Lung (tissue), 12 donors: Measurements from ENCODE around the gene PCDHGB2. TPM values are rescaled to one million over a fixed set of nuclear protein-coding genes. Genes with fewer than 3 reads are reported as not detected.
"Not testable (repeated sequence)": the region's sequence is repeated elsewhere in the genome, so short reads cannot be mapped to it uniquely, and the experiment has no call there.

Experiments used
- ATAC-seq: fragments of 200-7000 bp; cut with Tn5 transposase; one replicate; pipeline ENCODE4 v1.9.1; 2020; ENCODE audit warnings: moderate number of reproducible peaks; ENCODE audit not compliant: insufficient read depth, low FRiP score
- DNase-seq, 3 donors: peaks; one replicate each; pipeline ENCODE4 v3.0.0-alpha.2; 2013 to 2017
- H3K27ac ChIP-seq, 2 donors: one replicate each; pipeline ENCODE4 v1.5.1; 2013; ENCODE audit warnings: mild to moderate bottlenecking in 2 of 2, moderate library complexity in 2 of 2, control low read depth in 1 of 2, inconsistent platforms in 1 of 2, low read depth in 1 of 2, low read length in 1 of 2
- H3K27me3 ChIP-seq, 3 donors: one replicate each; pipeline ENCODE4 v1.5.1; 2013; ENCODE audit warnings: low read length in 2 of 3; ENCODE audit not compliant: control insufficient read depth in 3 of 3, insufficient read depth in 3 of 3
- H3K36me3 ChIP-seq, 4 donors: one replicate each; pipeline ENCODE4 v1.5.1; 2013; ENCODE audit warnings: low read length in 4 of 4, mild to moderate bottlenecking in 1 of 4, moderate library complexity in 1 of 4; ENCODE audit not compliant: control insufficient read depth in 4 of 4, insufficient read depth in 4 of 4
- H3K4me1 ChIP-seq, 5 donors: one replicate each; pipeline ENCODE4 v1.5.1; 2013; ENCODE audit warnings: low read length in 5 of 5, mild to moderate bottlenecking in 2 of 5, moderate library complexity in 1 of 5; ENCODE audit not compliant: control insufficient read depth in 5 of 5, insufficient read depth in 5 of 5
- H3K4me3 ChIP-seq: one replicate; pipeline ENCODE4 v1.5.1; 2013; ENCODE audit warnings: mild to moderate bottlenecking, control low read depth, moderate library complexity
- H3K9ac ChIP-seq, 2 donors: one replicate each; pipeline ENCODE4 v1.5.1; 2013; ENCODE audit warnings: low read length in 2 of 2, control low read depth in 1 of 2; ENCODE audit not compliant: insufficient read depth in 1 of 2
- H3K9me3 ChIP-seq, 4 donors: one replicate each; pipeline ENCODE4 v1.5.1; 2013; ENCODE audit warnings: low read length in 3 of 4, mild to moderate bottlenecking in 1 of 4, moderate library complexity in 1 of 4; ENCODE audit not compliant: control insufficient read depth in 4 of 4, insufficient read depth in 3 of 4
- WGBS, 2 donors: extraction: QIAGEN DNeasy Blood & Tissue Kit; methylation state at CpG; one replicate each; pipeline ENCODE4 v1.1.7; 2013; 5-methylcytosine and 5-hydroxymethylcytosine counted together
- polyA plus RNA-seq, 2 donors: library from polyadenylated mRNA; stranded (reverse); fragments of 200-250 nt; gene quantifications; one replicate each; pipeline ENCODE4 v1.2.1, GENCODE V29; 2013
- total RNA-seq, 2 donors: library from RNA; depleted of rRNA in 1 of 2; stranded (reverse); fragments of >200 nt in 1 of 2; gene quantifications; one replicate each; pipeline ENCODE4 v1.2.1, GENCODE V29; 2014 to 2021
- TF ChIP-seq, protein P1 (sequence below): IDR thresholded peaks from 2 replicates; pipeline ENCODE4 v1.5.1; 2012; ENCODE audit warnings: mild to moderate bottlenecking; ENCODE audit errors: control extremely low read depth, extremely low read depth
- donor health status: control.
- donor health status: control.
- donor health status: Bipolar disorder and iron deficiency.
- donor health status: healthy.
- donor health status: DM: yes; HTN: yes; CAD: no.

The PCDHGB2 gene
- total and polyA plus RNA-seq, 4 donors, result 0.28 to 10.1 (median 2.5) TPM

DNA sequence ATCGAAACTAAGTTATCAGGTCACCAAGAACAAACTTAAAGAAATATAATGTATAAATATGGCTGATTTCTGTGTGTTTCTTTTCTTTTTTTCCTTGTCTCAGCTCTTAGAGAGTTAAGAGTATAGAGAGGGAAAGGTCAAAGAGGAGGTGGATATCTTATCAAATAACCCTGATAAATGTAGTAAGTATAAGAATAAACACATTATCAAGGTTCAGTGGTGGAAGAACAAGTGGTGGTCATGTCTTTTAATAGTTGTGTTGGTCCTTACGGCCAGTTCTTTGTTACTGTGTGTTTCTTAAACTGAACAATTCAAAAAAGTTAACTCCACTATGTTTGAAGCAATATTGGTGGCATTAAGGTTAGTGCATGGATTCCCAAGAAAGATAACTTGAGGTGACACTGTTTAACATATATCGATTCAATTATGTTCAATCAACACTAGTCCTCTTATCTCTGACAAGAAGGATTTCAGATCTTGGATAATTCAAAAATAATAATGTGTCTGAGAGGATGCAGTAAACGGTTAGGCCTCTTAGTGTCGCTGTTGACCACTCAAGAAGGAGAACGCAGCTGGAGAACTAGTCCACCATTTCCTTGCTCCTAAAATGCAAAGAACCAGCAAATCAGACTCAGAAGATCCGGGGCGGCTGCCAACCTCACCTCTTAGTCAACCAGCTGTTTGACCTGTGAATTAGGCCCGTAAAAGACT lies 16.4 kb upstream of the PCDHGB2 start, which contains the start of gene PCDHGA3:
Gene PCDHGA3, plus strand, starts transcription at position 588 of the 711 bp plus-strand sequence. CDS start 205 bp downstream, outside the sequence.
- Histone ChIP-seq H3K9me3 (peaks cover 0 to 54% (median 24%) of the 10 kb centered on the region in 4 donors), H3K36me3 (no peaks in the 10 kb centered on the region), H3K27ac (peak within 1 kb of the TSS in 1 of 2 donors; percentile 80), H3K4me1 (no peaks in the 10 kb centered on the region), H3K27me3 (no peaks in the 10 kb centered on the region), H3K9ac (no peak within 1 kb of the TSS), H3K4me3 (no peak within 1 kb of the TSS)
- TF ChIP-seq, protein P1, sequence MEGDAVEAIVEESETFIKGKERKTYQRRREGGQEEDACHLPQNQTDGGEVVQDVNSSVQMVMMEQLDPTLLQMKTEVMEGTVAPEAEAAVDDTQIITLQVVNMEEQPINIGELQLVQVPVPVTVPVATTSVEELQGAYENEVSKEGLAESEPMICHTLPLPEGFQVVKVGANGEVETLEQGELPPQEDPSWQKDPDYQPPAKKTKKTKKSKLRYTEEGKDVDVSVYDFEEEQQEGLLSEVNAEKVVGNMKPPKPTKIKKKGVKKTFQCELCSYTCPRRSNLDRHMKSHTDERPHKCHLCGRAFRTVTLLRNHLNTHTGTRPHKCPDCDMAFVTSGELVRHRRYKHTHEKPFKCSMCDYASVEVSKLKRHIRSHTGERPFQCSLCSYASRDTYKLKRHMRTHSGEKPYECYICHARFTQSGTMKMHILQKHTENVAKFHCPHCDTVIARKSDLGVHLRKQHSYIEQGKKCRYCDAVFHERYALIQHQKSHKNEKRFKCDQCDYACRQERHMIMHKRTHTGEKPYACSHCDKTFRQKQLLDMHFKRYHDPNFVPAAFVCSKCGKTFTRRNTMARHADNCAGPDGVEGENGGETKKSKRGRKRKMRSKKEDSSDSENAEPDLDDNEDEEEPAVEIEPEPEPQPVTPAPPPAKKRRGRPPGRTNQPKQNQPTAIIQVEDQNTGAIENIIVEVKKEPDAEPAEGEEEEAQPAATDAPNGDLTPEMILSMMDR, result no peak
- DNase-seq, result peak in 2 of 3 donors; percentile 34 to 40
- no peak for ATAC-seq
- 23 to 25% methylated on average over 9 of the region's 9 CpGs for WGBS, 2 donors

DNA sequence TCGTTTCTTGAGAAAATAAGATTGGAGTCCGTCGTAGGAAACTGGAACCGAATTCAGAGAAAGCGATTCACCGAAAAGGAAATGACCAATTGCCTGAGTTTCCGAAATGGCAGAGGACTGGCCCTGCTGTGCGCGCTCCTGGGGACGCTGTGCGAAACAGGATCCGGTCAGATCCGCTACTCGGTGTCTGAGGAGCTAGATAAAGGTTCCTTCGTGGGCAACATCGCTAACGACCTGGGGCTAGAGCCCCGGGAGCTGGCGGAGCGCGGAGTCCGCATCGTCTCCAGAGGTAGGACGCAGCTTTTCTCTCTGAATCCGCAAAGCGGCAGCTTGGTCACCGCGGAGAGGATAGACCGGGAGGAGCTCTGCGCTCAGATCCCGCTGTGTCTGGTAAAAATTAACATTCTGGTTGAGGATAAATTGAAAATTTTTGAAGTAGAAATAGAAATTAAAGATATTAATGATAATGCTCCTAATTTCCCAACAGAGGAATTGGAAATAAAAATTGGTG lies 15.8 kb upstream of the PCDHGB2 start:
- H3K4me1 ChIP-seq, result no peaks in the 10 kb centered on the region
- H3K27ac ChIP-seq, result peak overlapping the region in 1 of 2 donors; percentile 80
- DNase-seq, result no peak
- no peaks in the 10 kb centered on the region for H3K36me3 ChIP-seq
- no peak for ATAC-seq
- peaks cover 0 to 50% (median 24%) of the 10 kb centered on the region in 4 donors for H3K9me3 ChIP-seq
- TF ChIP-seq, protein P1, result no peak
- H3K4me3 ChIP-seq, result no peak overlapping the region
- H3K27me3 ChIP-seq, result no peaks in the 10 kb centered on the region
- 24 to 30% methylated on average over 31 of the region's 31 CpGs for WGBS, 2 donors
- no peak overlapping the region for H3K9ac ChIP-seq

DNA sequence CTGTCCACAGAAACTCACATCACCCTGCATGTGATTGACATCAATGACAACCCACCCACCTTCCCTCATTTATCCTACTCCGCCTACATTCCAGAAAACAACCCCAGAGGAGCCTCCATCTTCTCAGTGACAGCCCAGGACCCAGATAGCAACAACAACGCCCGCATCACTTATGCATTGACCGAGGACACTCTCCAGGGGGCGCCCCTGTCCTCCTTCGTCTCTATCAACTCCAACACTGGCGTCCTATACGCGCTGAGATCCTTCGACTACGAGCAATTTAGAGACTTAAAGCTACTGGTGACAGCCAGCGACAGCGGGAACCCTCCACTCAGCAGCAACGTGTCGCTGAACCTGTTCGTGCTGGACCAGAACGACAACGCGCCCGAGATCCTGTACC lies 14.5 kb upstream of the PCDHGB2 start:
- Histone ChIP-seq H3K9ac (no peak overlapping the region), H3K4me3 (no peak overlapping the region), H3K36me3 (no peaks in the 10 kb centered on the region), H3K27me3 (no peaks in the 10 kb centered on the region), H3K27ac (no peak overlapping the region), H3K9me3 (peaks cover 0 to 47% (median 21%) of the 10 kb centered on the region in 4 donors), H3K4me1 (no peaks in the 10 kb centered on the region)
- no peak for ATAC-seq
- TF ChIP-seq, protein P1, result no peak
- WGBS, 2 donors, result 33 to 39% methylated on average over 20 of the region's 20 CpGs
- no peak for DNase-seq

DNA sequence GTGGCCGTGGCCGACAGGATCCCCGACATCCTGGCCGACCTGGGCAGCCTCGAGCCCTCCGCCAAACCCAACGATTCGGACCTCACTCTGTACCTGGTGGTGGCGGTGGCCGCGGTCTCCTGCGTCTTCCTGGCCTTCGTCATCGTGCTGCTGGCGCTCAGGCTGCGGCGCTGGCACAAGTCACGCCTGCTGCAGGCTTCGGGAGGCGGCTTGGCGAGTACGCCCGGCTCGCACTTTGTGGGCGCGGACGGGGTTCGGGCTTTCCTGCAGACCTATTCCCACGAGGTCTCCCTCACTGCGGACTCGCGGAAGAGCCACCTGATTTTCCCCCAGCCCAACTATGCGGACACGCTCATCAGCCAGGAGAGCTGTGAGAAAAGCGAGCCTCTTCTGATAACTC lies 13.8 kb upstream of the PCDHGB2 start:
- H3K27ac ChIP-seq, H3K4me3 ChIP-seq, H3K27me3 ChIP-seq, H3K9ac ChIP-seq, DNase-seq, H3K36me3 ChIP-seq, H3K4me1 ChIP-seq, ATAC-seq: not testable (repeated sequence)
- H3K9me3 ChIP-seq, result peaks cover 0 to 44% (median 24%) of the 10 kb centered on the region in 4 donors
- 38 to 49% methylated on average over 20 to 27 of the region's 35 CpGs for WGBS, 2 donors
